ENCODE results near the gene MSTO1. TPM values are rescaled to one million over a fixed set of nuclear protein-coding genes. Genes with fewer than 3 reads are reported as not detected.
"Not testable (repeated sequence)": the region's sequence is repeated elsewhere in the genome, so short reads cannot be mapped to it uniquely, and the experiment has no call there.

The MSTO1 gene
- total RNA-seq, 1 experiment from 2014 or later: 59.4 TPM

DNA sequence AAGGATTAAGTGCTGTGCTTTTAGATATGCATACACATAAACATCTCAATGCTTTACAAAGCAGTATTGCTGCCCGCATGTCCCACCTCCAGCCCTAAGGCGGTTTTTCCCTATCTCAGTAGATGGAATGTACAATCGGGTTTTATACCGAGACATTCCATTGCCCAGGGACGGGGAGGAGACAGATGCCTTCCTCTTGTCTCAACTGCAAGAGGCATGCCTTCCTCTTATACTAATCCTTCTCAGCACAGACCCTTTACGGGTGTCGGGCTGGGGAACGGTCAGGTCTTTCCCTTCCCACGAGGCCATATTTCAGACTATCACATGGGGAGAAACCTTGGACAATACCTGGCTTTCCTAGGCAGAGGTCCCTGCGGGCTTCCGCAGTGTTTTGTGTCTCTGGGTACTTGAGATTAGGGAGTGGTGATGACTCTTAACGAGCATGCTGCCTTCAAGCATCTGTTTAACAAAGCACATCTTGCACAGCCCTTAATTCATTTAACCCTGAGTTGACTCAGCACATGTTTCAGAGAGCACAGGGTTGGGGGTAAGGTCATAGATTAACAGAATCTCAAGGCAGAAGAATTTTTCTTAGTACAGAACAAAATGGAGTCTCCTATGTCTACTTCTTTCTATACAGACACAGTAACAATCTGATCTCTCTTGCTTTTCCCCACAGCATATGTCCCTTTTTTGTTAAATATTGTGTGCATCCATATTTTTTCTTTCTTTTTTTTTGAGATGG lies 10.0 kb upstream of the MSTO1 start:
- not testable (repeated sequence) for DNase-seq, H3K36me3 ChIP-seq, H3K9me3 ChIP-seq, H3K27me3 ChIP-seq, H3K4me3 ChIP-seq

GRCh38 chr1:155607708-155608107 lies 2.3 kb upstream of the MSTO1 start:
- DNase-seq: peak; percentile 52
- Histone ChIP-seq H3K4me3 (no peak overlapping the region), H3K9me3 (no peaks in the 10 kb centered on the region), H3K27me3 (no peaks in the 10 kb centered on the region), H3K36me3 (peaks cover 7% of the 10 kb centered on the region)

DNA sequence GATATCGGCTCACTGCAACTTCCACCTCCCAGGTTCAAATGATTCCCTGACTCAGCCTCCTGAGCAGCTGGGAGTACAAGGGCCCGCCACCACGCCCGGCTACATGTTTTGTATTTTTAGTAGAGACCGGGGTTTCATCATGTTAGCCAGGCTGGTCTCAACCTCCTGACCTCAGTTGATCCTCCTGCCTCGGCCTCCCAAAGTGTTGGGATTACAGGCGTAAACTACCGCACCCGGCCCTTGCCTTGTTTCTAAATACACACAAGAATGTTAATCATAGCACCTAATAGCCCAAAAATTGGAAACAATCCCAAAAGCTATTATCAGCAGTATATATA lies 1.2 kb upstream of the MSTO1 start:
- Histone ChIP-seq H3K4me3 (no peak overlapping the region), H3K36me3 (peaks cover 13% of the 10 kb centered on the region), H3K27me3 (no peaks in the 10 kb centered on the region), H3K9me3 (no peaks in the 10 kb centered on the region)
- no peak for DNase-seq

- Histone ChIP-seq H3K4me3 (peak overlapping the region; percentile 59), H3K36me3 (peaks cover 18% of the 10 kb centered on the region)
- DNase-seq, H3K27me3 ChIP-seq, H3K9me3 ChIP-seq: not testable (repeated sequence)
Observed at GRCh38 chr1:155610257-155610647, 234 bp downstream of the MSTO1 start.

GRCh38 chr1:155613226-155613625 lies 3.2 kb downstream of the MSTO1 start:
- H3K36me3 ChIP-seq: peaks cover 18% of the 10 kb centered on the region
- H3K4me3 ChIP-seq, H3K9me3 ChIP-seq, H3K27me3 ChIP-seq, DNase-seq: not testable (repeated sequence)

GRCh38 chr1:155622191-155622590 lies 12.2 kb downstream of the MSTO1 start:
- Histone ChIP-seq H3K9me3 (peaks cover 6% of the 10 kb centered on the region), H3K36me3 (no peaks in the 10 kb centered on the region), H3K4me3 (no peak overlapping the region), H3K27me3 (no peaks in the 10 kb centered on the region)
- DNase-seq: no peak

- no peaks in the 10 kb centered on the region for H3K27me3 ChIP-seq
- no peak for DNase-seq
- no peaks in the 10 kb centered on the region for H3K36me3 ChIP-seq
- peaks cover 6% of the 10 kb centered on the region for H3K9me3 ChIP-seq
- no peak overlapping the region for H3K4me3 ChIP-seq
Observed at GRCh38 chr1:155623357-155623756, 13.3 kb downstream of the MSTO1 start.

DNA sequence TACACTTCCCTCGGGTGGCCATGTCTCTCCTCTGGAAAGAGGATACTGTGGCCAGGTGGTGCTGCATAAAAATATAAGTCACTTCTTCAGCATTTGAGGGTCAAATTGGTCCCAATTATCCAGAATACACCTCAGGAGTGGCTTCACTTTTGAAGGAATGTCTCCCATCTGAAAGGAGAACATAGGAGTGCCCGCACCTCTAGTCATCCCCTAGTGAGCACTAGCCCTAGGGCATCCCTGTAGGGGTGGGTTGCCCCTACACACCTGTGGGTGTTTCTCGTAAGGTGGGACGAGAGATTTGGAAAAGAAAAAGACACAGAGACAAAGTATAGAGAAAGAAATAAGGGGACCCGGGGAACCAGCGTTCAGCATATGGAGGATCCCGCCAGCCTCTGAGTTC lies 16.4 kb downstream of the MSTO1 start:
- not testable (repeated sequence) for H3K27me3 ChIP-seq, H3K4me3 ChIP-seq, H3K36me3 ChIP-seq, DNase-seq, H3K9me3 ChIP-seq

DNA sequence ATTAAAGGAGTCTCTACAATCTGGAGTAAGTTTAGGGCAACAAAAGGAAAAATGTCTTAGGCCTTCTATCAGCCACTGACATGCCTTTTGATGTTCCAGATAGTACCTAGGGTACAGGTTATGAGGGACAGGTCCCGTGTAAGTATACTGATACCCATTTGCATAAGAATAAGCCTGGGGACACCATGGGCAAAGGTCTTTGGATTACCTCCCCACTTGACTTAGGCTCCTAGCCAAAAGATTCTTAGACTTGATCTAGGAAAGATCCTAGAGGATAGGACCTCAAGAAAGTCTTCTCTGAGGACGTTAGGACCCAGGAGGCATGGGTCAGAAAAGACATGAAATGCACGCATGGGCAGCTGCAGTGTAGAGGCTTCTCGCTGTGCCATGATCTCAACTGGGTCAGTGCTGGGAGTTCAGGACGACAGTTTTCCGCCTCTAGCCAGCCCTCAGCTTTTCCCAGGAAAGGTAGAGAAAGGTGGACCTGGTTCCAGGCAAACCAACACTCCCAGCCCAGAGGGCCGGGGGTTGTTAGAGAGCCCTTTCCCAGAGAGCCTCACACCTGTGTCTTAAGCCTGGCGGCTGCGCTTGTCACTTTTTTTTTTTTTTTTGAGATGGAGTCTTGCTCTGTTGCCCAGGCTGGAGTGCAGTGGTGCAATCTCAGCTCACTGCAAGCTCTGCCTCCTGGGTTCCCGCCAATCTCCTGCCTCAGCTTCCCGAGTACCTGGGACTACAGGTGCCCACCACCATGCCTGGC lies 26.6 kb downstream of the MSTO1 start:
- no peak for DNase-seq
- H3K9me3 ChIP-seq: peaks cover under 1% of the 10 kb centered on the region; the same call in 1 of the 2 replicates
- H3K36me3 ChIP-seq: no peaks in the 10 kb centered on the region; the same call in 1 of the 2 replicates
- no peak overlapping the region for H3K4me3 ChIP-seq
- no peaks in the 10 kb centered on the region for H3K27me3 ChIP-seq

- H3K4me3 ChIP-seq: no peak overlapping the region
- peaks cover 25% of the 10 kb centered on the region for H3K9me3 ChIP-seq
- no peaks in the 10 kb centered on the region for H3K27me3 ChIP-seq
- DNase-seq: no peak
- H3K36me3 ChIP-seq: peaks cover 21% of the 10 kb centered on the region
Observed at GRCh38 chr1:155640367-155640766, 30.3 kb downstream of the MSTO1 start.

DNA sequence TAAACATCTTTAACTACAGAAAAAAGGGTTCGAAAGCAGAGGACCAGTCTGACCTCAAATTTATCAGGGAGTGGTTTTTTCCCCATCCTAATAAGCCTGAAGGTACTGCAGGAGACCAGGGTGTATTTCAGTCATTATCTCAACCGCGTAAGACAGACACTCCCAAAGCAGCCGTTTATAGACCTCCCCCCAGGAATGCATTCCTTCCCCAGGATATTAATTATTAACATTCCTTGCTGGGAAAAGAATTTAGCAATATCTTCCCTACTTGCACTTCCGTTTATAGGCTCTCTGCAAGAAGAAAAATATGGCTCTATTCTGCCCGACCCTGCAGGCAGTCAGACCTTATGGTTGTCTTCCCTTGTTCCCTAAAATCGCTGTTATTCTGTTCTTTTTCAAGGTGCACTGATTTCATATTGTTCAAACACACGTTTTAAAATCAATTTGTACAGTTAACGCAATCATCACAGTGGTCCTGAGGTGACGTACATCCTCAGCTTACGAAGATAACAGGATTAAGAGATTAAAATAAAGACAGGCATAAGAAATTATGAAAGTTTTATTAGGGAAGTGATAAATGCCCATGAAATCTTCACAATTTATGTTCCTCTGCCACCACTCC lies 32.7 kb downstream of the MSTO1 start:
- H3K27me3 ChIP-seq, H3K4me3 ChIP-seq, DNase-seq: not testable (repeated sequence)
- Histone ChIP-seq H3K36me3 (peaks cover 21% of the 10 kb centered on the region), H3K9me3 (peaks cover 25% of the 10 kb centered on the region)

GRCh38 chr1:155643230-155643629 lies 33.2 kb downstream of the MSTO1 start:
- Histone ChIP-seq H3K9me3 (peaks cover 25% of the 10 kb centered on the region), H3K36me3 (peaks cover 21% of the 10 kb centered on the region), H3K4me3 (no peak overlapping the region), H3K27me3 (no peaks in the 10 kb centered on the region)
- no peak for DNase-seq

DNA sequence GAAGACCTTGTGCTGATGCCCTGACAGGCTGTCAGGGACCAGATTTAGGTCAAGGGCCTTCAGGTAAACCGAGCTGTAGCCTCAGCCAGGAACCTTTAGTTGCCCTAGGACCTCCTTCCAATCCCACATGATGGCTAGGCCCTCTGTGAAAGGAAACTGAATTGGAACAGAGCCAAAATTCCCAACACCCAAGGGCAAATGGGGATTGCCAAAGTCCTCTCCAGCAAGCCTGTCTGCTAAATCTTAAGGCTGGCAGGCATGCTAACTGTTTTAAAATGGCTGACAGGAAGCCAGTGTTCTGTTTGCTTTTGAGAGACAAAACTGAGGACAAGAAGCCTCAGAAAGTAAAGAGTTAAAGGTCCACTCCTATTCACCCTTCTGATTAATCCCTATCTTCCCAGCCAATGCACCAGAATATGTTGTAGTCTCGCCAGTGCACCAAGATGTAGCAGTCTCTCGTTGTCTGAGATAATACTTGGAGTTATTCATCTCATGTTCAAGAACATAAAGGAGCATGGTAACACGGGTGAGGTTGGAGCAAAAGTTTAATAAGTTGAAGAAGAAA lies 35.1 kb downstream of the MSTO1 start:
- Histone ChIP-seq H3K9me3 (peaks cover 28% of the 10 kb centered on the region), H3K27me3 (no peaks in the 10 kb centered on the region), H3K36me3 (peaks cover 21% of the 10 kb centered on the region), H3K4me3 (no peak overlapping the region)
- DNase-seq: peak; percentile 10

- Histone ChIP-seq H3K9me3 (peaks cover 30% of the 10 kb centered on the region), H3K4me3 (no peak overlapping the region), H3K36me3 (peaks cover 21% of the 10 kb centered on the region), H3K27me3 (no peaks in the 10 kb centered on the region)
- peak; percentile 85 for DNase-seq
Observed at GRCh38 chr1:155645648-155646047, 35.6 kb downstream of the MSTO1 start.

- peaks cover 30% of the 10 kb centered on the region for H3K9me3 ChIP-seq
- H3K4me3 ChIP-seq: no peak overlapping the region
- H3K27me3 ChIP-seq: no peaks in the 10 kb centered on the region
- DNase-seq: no peak
- H3K36me3 ChIP-seq: peaks cover 21% of the 10 kb centered on the region
Observed at GRCh38 chr1:155646307-155646706, 36.3 kb downstream of the MSTO1 start.

- Histone ChIP-seq H3K27me3 (no peaks in the 10 kb centered on the region), H3K36me3 (peaks cover 10% of the 10 kb centered on the region), H3K4me3 (peak overlapping the region; percentile 42), H3K9me3 (peaks cover 10% of the 10 kb centered on the region)
- peak; percentile 62 for DNase-seq
Observed at GRCh38 chr1:155648207-155649147, 38.5 kb downstream of the MSTO1 start.

Measured in MG63 (cell line).